GM18867 (cell line): ENCODE results near the gene FADS6.
"Not testable (repeated sequence)": the region's sequence is repeated elsewhere in the genome, so short reads cannot be mapped to it uniquely, and the experiment has no call there.

Experiments
- ATAC-seq: cut with Tn5 transposase; IDR thresholded peaks from one replicate; pipeline ENCODE4 v1.9.1; 2021; ENCODE audit warnings: mild to moderate bottlenecking, moderate library complexity; ENCODE audit not compliant: unreplicated experiment

Gene FADS6

GRCh38 chr17:74870028-74870427 is 23.4 kb downstream of the FADS6 start:
- not testable (repeated sequence) for ATAC-seq

DNA sequence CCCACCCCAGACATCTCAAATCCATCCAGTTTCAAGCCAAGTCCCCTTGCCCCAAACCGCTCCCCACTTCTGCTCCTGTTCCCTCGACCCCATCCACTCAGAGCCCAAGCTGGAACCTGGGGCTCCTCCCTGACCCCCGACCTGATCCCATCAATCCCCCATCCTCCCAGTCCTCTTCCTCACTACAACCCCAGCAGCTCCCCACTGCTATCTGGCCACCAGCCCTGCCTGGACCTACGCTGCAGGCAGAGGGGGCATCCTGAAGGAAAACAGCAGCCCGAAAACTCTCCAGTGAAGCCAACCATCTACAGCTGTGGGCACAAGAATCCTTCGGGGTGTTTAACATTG is 24.6 kb downstream of the FADS6 start:
- no peak for ATAC-seq

DNA sequence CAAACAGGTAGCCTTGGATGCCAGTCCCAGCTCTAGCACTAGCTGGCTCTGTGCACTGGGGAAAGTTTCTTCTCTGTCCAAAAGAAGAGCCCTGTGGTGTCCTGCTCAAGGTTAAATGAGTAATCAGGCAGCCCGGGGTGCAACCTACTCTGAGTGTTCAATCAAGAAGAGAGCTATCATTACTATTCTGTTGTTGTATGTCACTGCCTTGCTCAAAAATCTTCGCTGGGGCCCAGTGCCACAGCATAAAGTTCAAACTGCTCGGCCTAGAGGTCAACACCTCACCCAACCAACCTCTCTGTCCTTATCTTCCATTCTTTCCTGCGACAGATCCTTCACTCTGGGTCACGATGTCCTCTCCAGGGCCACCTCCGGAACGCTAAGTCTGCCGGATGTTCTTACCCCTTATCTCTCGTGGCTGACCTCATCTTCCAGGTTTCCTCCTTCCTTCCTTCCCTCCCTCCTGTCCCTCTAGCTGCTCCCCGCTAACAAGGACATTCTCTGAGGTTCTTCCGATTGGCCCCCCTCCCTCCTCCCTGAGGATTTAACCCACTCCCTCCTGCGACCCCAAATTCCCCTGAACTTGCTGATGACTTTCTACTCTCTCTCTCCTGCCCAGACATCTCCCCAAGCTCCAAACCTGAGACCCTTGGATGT is 25.1 kb downstream of the FADS6 start:
- ATAC-seq, result no peak

DNA sequence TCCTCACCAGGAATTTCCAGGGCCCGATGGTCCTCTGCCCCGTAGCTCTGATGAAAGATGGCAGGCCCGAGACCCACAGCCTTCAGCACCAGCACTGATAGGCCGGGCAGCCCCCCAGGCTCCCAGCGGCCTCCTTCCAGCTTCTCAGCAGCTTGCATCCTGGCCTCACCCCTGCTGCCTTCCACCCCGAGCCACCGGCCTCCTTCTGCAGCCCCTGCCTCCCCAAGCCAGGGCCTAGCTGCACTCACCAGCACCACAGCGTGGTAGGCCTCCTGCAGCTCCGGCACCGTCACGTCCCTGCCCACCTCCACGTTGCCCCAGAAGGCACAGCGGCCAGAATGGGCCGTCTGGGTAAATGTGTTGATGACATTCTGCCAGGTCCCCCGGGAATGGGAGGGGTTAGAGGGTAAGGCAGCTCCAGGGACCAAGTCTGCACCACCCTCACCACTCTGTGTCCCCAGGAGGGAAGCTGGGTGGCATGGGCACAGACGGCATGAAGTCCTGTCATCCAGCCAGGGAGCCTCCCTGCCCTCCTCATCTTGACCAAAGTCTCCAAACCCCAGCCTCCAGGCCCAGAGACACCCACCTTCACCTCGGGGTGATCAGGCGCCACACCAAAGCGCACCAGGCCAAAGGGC is 27.1 kb downstream of the FADS6 start:
- no peak for ATAC-seq

- ATAC-seq, result no peak
Observed at GRCh38 chr17:74865504-74866197, 27.8 kb downstream of the FADS6 start.

DNA sequence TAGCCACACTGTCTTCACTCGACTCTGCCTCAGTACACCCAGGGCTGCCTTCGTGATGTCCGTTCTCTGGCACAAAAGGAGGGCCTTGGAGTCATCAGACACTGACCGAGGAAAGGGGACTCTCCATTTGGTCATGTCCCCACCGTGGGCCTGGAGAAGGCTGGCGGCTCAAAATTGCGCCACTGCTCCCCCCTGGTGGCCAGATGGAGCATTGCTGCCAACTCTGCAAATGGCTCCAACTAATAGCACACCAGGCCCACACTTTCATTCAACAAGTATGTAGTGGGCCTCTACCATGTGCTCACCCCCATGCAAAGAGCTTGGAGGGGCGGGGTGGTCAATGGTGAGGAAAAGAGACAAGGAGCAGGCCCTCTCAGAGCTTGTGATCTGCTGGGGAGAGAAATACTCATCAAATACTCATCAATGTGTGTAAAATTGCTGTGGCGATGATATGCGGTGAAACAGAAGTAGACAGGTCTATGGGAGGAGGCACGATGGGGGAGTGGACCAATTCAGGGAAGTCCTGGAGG is 28.5 kb downstream of the FADS6 start:
- ATAC-seq, result peak; percentile 36

DNA sequence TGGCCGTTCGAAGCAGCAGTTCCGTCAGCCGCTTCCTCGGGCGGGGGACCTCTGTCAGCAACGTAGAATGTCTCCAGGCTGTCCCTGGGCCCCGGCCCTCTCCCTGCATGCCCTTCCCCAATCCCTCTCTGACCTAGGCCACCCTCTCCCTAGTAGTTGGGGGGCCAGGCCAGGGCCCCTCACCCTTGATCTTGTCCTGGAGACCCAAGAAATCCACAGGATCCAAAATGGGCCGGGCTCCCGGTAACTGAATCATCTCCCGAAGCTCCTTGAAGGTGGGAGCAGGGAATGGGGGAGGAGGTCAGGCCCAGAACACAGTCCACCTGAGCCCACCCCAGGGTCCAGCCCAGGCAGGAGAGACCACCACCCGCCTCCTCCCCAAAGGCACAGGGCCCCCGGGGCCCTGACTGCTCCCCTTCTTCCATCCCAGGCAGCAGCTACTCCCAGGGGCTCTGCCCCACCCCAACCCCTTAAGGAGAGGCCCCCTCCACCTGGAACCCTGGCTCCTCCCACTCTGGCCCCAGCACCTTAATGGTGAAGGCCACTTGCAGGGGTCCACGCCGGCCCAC is 29.1 kb downstream of the FADS6 start:
- no peak for ATAC-seq

DNA sequence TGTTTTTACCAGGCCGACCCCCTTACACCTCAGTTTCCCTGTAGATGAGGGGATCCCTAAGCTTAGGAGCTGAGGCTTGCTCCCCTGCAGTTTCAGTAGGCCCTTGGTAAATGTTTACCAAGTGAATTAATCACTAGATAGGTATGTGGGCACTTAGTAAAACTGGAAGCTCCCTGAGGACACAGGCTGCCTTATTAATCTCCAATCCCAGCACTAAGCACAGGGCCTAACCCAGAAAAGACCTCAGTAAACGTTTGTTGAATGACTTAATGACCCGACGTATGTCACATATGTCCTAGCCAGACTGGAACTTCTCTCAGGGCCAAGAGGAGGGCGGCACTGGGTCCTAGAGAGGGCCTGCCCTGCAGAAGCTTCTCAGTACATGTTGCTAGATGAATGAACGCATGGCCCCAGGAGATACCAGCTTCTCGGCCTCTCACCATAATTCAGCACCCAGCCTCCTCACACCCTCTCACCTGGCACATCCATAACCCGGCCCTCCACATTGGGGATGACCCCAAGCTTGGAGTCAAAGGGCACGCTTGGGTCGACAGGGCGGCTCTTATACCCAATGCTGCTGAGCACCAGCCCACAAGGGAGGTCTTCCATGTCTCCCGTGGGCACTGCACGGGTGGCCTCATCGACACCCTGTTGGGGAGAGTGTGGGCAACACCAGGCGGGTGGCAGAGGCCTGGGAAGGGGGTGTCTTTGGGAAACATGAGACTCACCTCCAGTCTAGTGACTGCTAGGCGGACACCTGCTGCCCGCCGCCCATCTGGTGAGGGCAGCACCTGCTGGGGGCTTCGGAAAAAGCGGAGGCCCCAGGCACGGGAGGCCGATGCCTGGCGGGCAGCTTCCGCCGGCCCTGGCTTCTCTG is 29.8 kb downstream of the FADS6 start:
- no peak for ATAC-seq

- no peak for ATAC-seq
Observed at GRCh38 chr17:74862919-74863318, 30.5 kb downstream of the FADS6 start.

DNA sequence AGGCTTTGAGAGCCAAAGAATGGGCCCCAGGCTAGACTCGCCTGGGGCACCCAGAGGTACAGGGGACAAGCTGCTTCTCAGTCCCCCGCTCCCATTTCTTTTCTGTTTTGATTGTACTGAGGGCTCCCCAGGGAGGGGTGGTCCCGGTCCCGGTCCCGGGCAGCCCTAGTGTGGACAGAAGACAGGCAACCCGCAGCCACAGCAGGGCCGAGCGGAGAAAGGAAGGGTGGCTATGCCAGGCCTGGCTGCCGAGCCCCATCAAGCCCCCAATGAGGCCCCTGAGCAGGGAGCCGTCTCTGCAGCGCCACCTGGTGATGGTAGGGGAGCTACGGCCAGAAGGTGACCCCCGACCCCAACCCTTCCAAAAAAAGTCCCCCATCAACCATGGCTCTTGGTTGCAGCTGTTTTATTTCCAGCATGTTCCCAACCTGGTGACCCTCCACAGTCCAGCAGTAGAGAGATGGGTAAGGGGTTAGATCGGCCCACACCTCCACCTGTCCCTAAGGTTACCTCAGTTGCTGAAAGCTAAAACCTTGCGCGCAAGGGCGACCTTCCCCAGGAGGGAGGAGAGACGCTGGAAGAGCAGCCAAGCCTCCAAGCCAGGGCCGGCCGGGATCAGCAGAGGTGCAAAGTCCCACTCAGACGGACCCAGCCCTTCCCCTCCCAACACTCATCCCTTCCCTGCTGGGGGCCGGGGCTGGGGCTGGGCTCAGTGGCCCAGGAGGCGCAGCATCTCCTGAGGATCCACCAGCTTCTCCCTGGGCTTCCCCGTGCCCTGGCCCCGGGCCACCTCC is 31.1 kb downstream of the FADS6 start:
- ATAC-seq, result no peak

DNA sequence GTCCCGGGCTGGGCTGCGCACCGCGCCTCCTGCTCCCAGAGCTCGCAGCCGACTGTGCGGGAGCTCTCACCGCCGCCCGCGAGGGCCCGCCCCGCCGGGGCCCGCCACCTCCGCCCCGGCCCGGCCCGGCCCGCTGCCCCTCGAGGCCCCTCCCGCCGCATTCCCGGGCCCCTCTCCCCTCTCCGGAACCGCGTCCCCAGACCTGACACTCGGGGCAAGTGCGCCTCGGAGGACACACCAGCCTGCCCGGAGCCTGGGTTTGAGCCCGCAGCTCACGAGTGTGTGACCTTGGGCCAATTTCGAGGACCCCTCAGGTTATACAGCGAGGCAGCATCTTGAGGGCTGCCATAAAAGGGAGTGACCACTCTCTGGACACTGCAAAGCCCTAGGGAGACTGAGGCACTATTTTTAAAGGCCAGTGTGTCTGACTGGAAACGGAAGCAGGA is 31.7 kb downstream of the FADS6 start:
- ATAC-seq, result no peak

GRCh38 chr17:74860872-74861661 is 32.4 kb downstream of the FADS6 start:
- no peak for ATAC-seq

DNA sequence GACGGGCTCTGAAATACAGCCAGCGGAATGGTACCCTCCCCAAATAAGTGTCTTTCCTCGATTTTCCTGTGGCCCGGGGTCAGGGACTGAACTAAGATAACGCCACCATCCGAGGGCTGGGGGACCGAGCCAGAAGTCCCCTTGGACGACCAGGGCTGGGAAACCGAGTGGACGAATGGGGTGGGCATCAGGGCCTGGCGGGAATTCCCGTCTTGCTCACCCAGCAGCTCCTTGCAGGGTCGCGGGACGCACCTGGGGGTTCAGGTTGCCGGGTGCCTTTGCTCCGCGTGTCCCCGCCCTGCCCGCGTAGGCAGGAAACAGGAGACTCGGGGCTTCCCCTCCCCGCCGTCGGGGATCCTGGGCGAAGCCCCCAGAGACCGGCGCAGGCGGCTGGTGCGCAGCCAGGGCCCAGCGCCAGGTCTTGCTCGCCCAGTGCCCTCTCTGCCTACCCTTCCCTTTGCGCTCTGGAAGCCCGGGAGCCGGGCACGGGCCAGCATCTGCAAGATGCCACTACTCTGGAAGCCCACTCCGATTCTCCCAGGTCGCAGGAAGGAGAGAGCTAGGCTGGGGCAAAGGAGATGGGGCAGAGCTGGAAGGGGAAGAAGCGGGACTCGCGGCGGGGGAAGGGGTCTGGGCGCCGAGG is 33.1 kb downstream of the FADS6 start:
- ATAC-seq, result no peak

DNA sequence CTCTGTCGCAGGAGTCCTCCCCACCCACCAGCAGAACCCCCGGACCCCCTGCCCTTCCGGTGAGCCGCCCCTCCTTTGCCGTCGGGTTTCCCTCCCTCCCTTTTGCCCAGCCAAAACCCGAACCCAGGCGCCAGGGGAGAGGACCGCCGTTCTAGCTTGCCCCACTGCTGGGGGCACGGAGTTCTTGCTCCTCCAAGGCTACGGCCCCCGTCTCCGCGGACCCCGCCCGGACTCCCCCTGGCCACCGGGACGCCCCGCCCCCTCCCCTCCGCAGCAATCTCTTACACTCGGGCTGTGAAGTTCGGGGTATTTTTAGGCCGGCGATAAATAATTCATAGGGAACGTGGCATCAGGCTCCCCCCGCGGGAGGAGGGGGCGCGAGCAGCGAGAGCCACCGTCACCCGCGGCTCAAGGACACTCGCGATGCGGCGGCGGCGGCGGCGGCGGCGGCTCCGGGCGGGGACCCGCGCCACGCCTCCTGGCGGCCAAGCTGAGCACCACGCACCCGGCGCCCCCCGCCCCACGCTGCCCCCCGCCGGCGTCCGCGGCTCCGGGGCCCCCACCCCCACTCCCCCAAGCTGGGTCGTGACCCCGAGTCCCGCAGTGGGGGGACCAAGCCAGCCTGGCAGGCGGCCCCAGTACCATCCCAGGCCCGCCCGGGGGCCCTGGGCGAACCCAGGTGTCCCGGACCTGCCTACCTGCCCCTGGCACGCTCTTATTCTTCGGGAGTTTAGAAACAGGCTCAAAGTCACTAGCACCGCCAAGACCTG is 33.8 kb downstream of the FADS6 start, which contains the start of gene GRIN2C:
GRIN2C (minus strand) TSS at position 427 of the 770 bp plus-strand sequence. CDS start 4,793 bp downstream, outside the sequence.
- no peak for ATAC-seq

DNA sequence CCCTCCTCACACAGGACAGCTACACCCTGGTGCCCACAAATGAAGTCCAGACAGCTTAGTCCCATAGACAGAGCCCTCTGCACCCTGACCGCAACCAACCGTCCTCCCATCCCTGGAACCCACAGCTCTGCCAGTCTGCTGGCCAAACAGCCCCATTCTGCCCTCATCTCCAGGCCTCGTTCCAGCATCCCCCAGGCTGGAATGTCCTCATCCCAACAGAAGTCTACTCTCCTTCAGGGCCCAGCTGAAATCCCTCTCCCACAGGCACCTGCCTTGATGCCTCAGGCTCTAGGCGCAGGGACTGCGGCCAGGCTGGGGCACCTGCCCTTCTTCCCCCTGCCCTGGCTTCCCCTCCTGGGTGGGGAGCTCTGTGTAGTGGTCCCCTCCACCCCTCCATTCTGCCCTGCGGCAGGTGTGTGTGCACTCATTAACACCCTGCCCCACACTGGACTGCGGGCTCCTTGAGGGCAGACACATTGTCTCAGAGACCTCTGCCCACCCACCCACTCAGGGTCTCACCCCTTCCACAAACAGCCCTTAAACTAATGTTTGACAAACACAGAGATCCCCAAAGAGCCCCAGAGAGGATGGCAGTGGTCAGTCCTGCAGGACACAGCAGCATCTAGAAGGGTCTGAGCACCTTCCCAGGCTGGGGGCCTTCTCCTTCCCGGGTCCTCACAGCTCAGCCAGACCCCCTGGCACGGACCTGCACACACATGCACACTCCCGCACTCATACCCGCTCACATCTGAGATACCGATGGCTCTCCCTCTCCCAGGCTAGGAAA is 34.6 kb downstream of the FADS6 start:
- ATAC-seq, result no peak

DNA sequence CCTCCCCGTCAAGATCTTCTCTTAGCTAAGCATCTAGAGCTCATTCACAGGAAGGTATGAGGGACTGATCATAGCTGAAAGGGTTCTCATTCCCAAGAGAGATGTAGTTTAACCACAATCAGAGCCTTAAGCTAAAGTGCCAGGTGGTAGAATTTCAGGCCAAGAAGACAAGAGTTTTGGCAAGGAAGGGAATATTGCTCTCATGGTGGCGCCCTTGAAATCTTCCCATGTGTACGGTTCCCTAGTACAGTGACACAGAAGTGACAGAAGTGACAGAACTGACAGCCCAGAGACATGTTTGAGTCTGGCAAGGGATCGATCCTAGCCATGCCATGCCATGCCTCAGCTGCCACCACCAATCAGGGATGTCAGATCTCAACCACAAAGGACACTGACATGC is 36.2 kb downstream of the FADS6 start:
- no peak for ATAC-seq

DNA sequence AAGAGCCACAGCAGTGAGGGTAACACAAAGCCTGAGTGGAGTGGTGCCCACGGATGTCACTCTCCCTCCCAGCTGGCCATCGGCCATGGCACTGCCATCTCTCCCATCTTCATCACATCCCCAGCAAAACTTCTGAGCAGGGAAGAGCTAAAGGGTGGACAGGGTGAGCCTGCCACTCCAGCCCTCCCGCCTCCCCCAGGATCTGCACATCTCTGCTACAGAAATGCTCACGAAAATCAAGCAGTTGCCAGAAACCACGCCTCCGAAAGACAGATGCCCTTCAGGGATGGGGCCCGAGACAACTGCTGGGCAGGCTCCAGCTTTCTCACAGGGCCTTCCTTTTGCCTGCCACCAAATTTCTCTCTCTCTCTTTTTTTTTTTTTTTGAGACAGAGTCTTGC is 37.3 kb downstream of the FADS6 start:
- ATAC-seq, result no peak
